GM18507 (cell line): ENCODE results near the gene TRERF1.

Experiments
- DNase-seq: peaks from one replicate; pipeline ENCODE4 v3.0.0; 2011; ENCODE audit warnings: low read depth; ENCODE audit not compliant: insufficient read length; ENCODE audit errors: extremely low spot score
- FAIRE-seq: peaks from 2 replicates; lab custom pipeline; 2011; peaks lifted over from hg19 to GRCh38; lab: Jason Lieb, UNC

Gene TRERF1

GRCh38 chr6:42268016-42268834, 183.5 kb downstream of the TRERF1 start:
- no peak for FAIRE-seq
- DNase-seq, result no peak

DNA sequence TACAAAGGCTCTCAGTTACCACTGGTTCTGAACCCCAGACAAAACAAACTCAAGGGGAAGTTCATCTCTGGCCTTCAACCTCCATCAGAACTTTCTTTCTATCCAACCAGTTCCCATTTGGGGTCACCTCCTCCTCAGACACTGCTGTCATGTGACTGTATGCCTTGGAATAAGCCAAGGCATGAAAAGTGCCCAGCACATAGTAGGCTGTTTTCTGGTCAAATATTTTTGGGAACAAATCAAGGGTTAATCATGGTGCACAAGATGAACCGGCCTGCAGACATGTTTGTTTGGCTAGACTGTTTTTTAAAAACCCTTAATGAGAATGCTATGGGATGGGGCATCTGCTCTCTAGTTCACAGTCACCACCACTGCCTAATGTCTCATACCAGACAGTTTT, 185.2 kb downstream of the TRERF1 start:
- FAIRE-seq (no peak), DNase-seq (no peak)

GRCh38 chr6:42264852-42265390, 186.8 kb downstream of the TRERF1 start:
- FAIRE-seq, result no peak

DNA sequence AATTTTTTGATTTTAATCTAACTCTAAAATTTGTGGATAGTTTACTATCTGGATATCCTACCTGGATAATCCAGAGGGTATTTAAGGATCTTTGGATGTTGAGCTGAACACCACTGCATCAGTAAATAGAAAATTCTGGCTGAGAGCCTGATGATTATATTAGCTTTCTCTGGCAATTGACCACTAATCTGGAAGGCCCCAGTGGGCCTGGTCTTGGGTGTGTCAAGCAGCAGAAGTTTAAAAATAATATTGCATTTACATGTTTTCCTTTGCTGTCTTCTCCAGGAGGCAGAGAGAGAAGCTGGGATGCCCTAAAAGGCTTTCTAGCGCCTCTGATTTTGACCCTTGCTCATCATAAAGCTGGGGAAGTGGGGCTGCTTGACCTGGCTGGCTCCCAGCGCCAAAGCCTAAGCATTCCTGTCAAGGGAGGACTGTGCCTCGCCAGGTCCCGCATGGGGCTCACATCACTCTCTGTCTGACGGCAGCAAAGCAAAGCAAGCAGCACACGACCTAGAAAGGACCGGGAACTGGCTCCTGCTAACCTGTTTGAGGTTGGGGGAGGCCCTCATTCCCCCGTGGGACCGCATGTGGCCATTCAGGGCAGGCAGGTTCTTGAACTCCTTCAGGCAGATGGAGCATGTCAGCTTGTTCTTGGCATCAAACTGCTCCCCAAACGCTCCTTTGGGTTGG, 187.4 kb downstream of the TRERF1 start:
- FAIRE-seq (no peak), DNase-seq (no peak)

More at GRCh38 chr6:42264852-42265390, 186.8 kb downstream of the TRERF1 start:
- DNase-seq, result no peak

DNA sequence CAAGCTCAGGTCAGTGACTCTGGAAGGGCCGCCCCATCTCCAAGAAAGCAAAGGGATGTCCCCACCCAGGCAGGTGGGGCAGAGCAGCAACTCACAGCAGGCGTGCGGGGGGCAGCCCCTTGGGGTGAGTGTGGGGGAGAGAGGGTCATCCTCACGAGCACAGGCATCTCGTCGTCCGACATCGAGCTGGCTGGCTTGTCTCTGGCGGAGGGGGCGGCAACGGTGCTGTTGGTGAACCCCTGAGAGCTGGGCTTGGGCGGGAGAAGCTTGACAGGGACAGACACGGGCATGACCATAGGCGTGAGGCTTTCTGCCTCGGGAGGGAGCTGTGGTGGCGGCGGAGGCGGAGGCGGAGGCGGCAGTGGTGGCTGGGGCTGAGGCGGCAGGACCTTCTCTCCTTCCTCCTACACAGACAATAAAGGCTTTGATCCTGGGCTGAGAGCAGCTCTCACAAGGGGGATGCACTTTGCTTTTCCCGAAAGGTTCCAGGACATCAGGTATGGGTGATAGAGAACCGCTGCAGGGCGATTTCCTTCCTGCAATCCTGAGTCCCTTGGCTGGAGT, 188.5 kb downstream of the TRERF1 start:
- no peak for DNase-seq
- no peak for FAIRE-seq

- DNase-seq (no peak), FAIRE-seq (peak; percentile 36)
Observed at GRCh38 chr6:42260972-42261371, 190.8 kb downstream of the TRERF1 start.

- DNase-seq (no peak), FAIRE-seq (no peak)
Observed at GRCh38 chr6:42260396-42260888, 191.3 kb downstream of the TRERF1 start.

- no peak for FAIRE-seq
- DNase-seq, result no peak
Observed at GRCh38 chr6:42259841-42260395, 191.8 kb downstream of the TRERF1 start.

- FAIRE-seq (no peak), DNase-seq (no peak)
Observed at GRCh38 chr6:42259286-42259685, 192.4 kb downstream of the TRERF1 start.

- DNase-seq, result no peak
- FAIRE-seq, result no peak
Observed at GRCh38 chr6:42257614-42258013, 194.1 kb downstream of the TRERF1 start.

DNA sequence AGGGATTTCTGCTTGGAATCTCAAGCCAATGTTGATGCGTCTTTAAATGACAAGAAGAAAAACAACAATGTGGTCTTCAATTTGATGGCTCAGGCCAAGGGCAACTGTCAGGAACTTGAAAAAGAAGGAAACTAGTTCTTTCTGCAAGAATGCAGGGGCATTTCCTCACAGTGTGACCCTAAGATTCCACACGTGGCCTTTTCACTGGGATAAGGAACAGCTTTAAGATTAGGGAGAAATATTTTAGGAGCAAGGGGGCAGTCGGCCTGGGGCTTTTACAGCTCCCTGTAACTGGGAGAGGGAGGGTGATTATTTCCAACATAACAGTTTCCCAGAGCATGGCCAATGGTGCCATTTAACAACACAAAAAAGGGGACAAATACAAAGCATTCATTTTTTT, 194.7 kb downstream of the TRERF1 start:
- no peak for FAIRE-seq
- DNase-seq, result no peak

GRCh38 chr6:42255050-42255449, 196.7 kb downstream of the TRERF1 start:
- no peak for FAIRE-seq
- no peak for DNase-seq

- DNase-seq, result no peak
- FAIRE-seq, result no peak
Observed at GRCh38 chr6:42254505-42254904, 197.2 kb downstream of the TRERF1 start.

- DNase-seq, result no peak
- FAIRE-seq, result no peak
Observed at GRCh38 chr6:42251911-42252637, 199.7 kb downstream of the TRERF1 start.

GRCh38 chr6:42251500-42251899, 200.2 kb downstream of the TRERF1 start:
- no peak for DNase-seq
- FAIRE-seq, result no peak

DNA sequence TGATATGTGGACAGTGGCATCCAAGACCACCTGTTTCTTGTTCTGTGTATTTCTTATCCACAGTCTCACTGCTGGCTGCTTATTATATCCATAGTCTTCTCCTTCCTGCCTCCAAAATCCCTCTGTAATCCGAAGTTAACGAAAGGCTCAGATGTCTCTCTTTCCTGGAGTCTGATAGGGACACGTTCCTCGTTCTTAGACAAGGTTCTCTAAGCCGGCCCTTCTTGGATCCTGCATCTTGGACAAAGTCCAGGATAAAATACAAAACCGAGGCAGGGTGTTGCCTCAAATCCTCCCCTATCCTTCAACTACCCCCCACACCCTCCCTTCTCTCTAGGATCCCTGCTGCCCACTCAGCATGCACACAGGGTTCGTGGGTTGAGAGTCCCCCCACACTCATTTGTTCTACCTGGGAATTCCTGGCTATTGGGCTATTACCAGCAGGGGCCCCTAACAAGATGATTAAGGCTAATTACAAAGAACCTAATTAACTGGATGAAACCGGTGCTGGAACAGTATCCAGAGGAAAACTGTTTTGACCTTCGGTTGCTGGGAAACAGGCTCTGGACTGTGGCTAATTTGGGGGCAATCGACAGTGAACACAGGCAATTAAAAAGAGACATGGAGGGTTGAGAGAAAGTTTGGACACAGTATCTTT, 201.3 kb downstream of the TRERF1 start:
- no peak for FAIRE-seq

GRCh38 chr6:42249279-42249678, 202.4 kb downstream of the TRERF1 start:
- no peak for FAIRE-seq
- DNase-seq, result no peak

More for the DNA sequence above, 201.3 kb downstream of the TRERF1 start:
- DNase-seq, result no peak

- FAIRE-seq (no peak), DNase-seq (no peak)
Observed at GRCh38 chr6:42243046-42243445, 208.7 kb downstream of the TRERF1 start.

DNA sequence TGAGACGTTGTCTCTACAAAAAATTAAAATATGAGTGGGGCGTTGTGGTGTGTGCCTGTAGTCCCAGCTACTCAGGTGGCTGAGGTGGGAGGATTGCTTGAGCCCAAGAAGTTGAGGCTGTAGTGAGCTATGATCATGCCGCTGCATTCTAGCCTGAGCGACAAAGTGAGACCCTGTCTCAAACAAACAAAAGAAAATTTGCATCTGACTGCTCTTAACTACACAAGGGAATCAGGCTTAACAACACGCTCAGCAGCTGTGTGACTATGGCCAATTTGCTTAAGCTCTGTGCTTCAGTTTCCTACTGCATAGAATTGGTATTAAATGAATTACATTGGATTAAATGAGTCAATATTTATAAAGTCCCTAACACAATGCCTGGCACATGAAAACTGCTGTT, 209.8 kb downstream of the TRERF1 start:
- DNase-seq, result no peak
- FAIRE-seq, result no peak
